Astrocyte (in vitro differentiated cells and primary cell): ENCODE results near the gene IDUA. TPM values are rescaled to one million over a fixed set of nuclear protein-coding genes. Genes with fewer than 3 reads are reported as not detected.

Experiments used
- DNase-seq: peaks from one replicate; pipeline ENCODE4 v3.0.0-alpha.2; 2010; ENCODE audit warnings: low read depth
- FAIRE-seq: peaks from 2 replicates; lab custom pipeline; 2011; peaks lifted over from hg19 to GRCh38; lab: Jason Lieb, UNC
- H2AFZ ChIP-seq: 2 replicates; pipeline ENCODE4 v1.6.0; 2012; ENCODE audit warnings: low read depth, low read length, inconsistent platforms
- H3K27ac ChIP-seq: 2 replicates; pipeline ENCODE4 v1.5.1; 2011; ENCODE audit warnings: low read depth, low read length, inconsistent platforms
- H3K27me3 ChIP-seq: 2 replicates; pipeline ENCODE4 v1.6.0; 2011; ENCODE audit warnings: low read length, inconsistent platforms; ENCODE audit not compliant: insufficient read depth
- H3K36me3 ChIP-seq: 2 replicates; pipeline ENCODE4 v1.5.1; 2011; ENCODE audit warnings: low read length, inconsistent platforms; ENCODE audit not compliant: insufficient read depth
- H3K4me1 ChIP-seq: 2 replicates; pipeline ENCODE4 v1.5.1; 2011; ENCODE audit warnings: low read length, inconsistent platforms; ENCODE audit not compliant: insufficient read depth
- H3K4me2 ChIP-seq: 2 replicates; pipeline ENCODE4 v1.6.0; 2012; ENCODE audit warnings: low read length, inconsistent platforms
- H3K4me3 ChIP-seq: 2 replicates; pipeline ENCODE4 v1.5.1; 2011; ENCODE audit warnings: low read depth, mild to moderate bottlenecking, low read length, inconsistent platforms; ENCODE audit not compliant: insufficient read depth
- H3K79me2 ChIP-seq: 2 replicates; pipeline ENCODE4 v1.6.0; 2012; ENCODE audit warnings: mild to moderate bottlenecking, low read length, inconsistent platforms; ENCODE audit not compliant: insufficient read depth
- H3K9ac ChIP-seq: 2 replicates; pipeline ENCODE4 v1.6.0; 2012; ENCODE audit warnings: mild to moderate bottlenecking, low read length, inconsistent platforms
- H3K9me3 ChIP-seq: 2 replicates; pipeline ENCODE4 v1.5.1; 2012; ENCODE audit warnings: low read depth, mild to moderate bottlenecking, low read length, inconsistent platforms; ENCODE audit not compliant: insufficient read depth
- H4K20me1 ChIP-seq: 2 replicates; pipeline ENCODE4 v1.6.0; 2012; ENCODE audit warnings: low read length, inconsistent platforms; ENCODE audit not compliant: insufficient read depth
- H3K27ac Mint-ChIP-seq: one replicate; pipeline ENCODE4 v1.8.0; 2021; ENCODE audit warnings: mild to moderate bottlenecking, mixed read lengths; ENCODE audit not compliant: unreplicated experiment
- H3K27me3 Mint-ChIP-seq: one replicate; pipeline ENCODE4 v1.8.0; 2021; ENCODE audit warnings: low read depth, mixed read lengths; ENCODE audit not compliant: unreplicated experiment
- H3K36me3 Mint-ChIP-seq: one replicate; pipeline ENCODE4 v1.8.0; 2021; ENCODE audit warnings: low read depth, mixed read lengths; ENCODE audit not compliant: unreplicated experiment
- H3K4me1 Mint-ChIP-seq: one replicate; pipeline ENCODE4 v1.8.0; 2021; ENCODE audit warnings: low read depth, mixed read lengths; ENCODE audit not compliant: unreplicated experiment
- H3K4me3 Mint-ChIP-seq: one replicate; pipeline ENCODE4 v1.8.0; 2021; ENCODE audit warnings: mild to moderate bottlenecking, moderate library complexity, mixed read lengths; ENCODE audit not compliant: unreplicated experiment
- H3K9me3 Mint-ChIP-seq: one replicate; pipeline ENCODE4 v1.8.0; 2021; ENCODE audit warnings: mild to moderate bottlenecking, mixed read lengths; ENCODE audit not compliant: unreplicated experiment
- CTCF ChIP-seq: IDR thresholded peaks from 2 replicates; pipeline ENCODE4 v1.5.1; 2011; ENCODE audit warnings: low read depth, mild to moderate bottlenecking, inconsistent platforms, low read length, moderate library complexity; ENCODE audit not compliant: insufficient read depth
- EZH2 ChIP-seq: IDR thresholded peaks from 2 replicates; pipeline ENCODE4 v1.6.1; 2012; ENCODE audit warnings: mild to moderate bottlenecking, low read length, inconsistent platforms; ENCODE audit not compliant: insufficient read depth
- total RNA-seq: library from RNA; stranded (reverse); gene quantifications from 2 replicates; pipeline ENCODE4 v1.2.1, GENCODE V29; 2021

IDUA gene
- total RNA-seq, 1 donor from 2014 or later, result 20.5 TPM

- DNase-seq (no peak), FAIRE-seq (no peak)
- Mint-ChIP-seq H3K27me3 (peaks cover 34% of the 10 kb centered on the region), H3K36me3 (peaks cover 7% of the 10 kb centered on the region), H3K4me1 (peaks cover 4% of the 10 kb centered on the region), H3K4me3 (peak overlapping the region; percentile 78), H3K27ac (peak overlapping the region; percentile 7), H3K9me3 (peaks cover 8% of the 10 kb centered on the region)
- peak overlapping the region; percentile 84 for H3K9ac ChIP-seq
- no peaks in the 10 kb centered on the region for H3K9me3 ChIP-seq
- H3K4me3 ChIP-seq, result peak overlapping the region; percentile 64
- H3K79me2 ChIP-seq, result peaks cover 17% of the 10 kb centered on the region
- H4K20me1 ChIP-seq, result peaks cover 15% of the 10 kb centered on the region
- no peaks in the 10 kb centered on the region for H3K36me3 ChIP-seq
- peaks cover 23% of the 10 kb centered on the region for H3K27me3 ChIP-seq
- peak overlapping the region; percentile 96 for H3K4me2 ChIP-seq
- H2AFZ ChIP-seq, result peak overlapping the region; percentile 81
- no peak overlapping the region for H3K27ac ChIP-seq
- no peak for TF ChIP-seq CTCF
- peak; percentile 29 for TF ChIP-seq EZH2
- peaks cover 22% of the 10 kb centered on the region for H3K4me1 ChIP-seq
Observed at GRCh38 chr4:1008840-1009541, 22.1 kb downstream of the IDUA start.

GRCh38 chr4:1009542-1010394, 22.9 kb downstream of the IDUA start:
- Histone ChIP-seq H2AFZ (peak overlapping the region; percentile 81), H3K4me3 (peak overlapping the region; percentile 64), H3K9me3 (no peaks in the 10 kb centered on the region), H3K9ac (peak overlapping the region; percentile 84), H3K27ac (no peak overlapping the region), H3K4me2 (peak overlapping the region; percentile 96), H3K4me1 (peaks cover 25% of the 10 kb centered on the region), H4K20me1 (peaks cover 23% of the 10 kb centered on the region), H3K79me2 (peaks cover 21% of the 10 kb centered on the region), H3K36me3 (no peaks in the 10 kb centered on the region), H3K27me3 (peaks cover 23% of the 10 kb centered on the region)
- Mint-ChIP-seq H3K36me3 (peaks cover 4% of the 10 kb centered on the region), H3K27ac (no peak overlapping the region), H3K9me3 (peaks cover 6% of the 10 kb centered on the region), H3K27me3 (peaks cover 30% of the 10 kb centered on the region), H3K4me3 (peak overlapping the region; percentile 57), H3K4me1 (peaks cover 4% of the 10 kb centered on the region)
- TF ChIP-seq EZH2 (no peak), CTCF (no peak)
- DNase-seq, result no peak
- no peak for FAIRE-seq
